IPS-18c (cell line): ENCODE measurements around the gene TFF3.

Experiments used
- H3K4me3 ChIP-seq: 2 replicates; pipeline ENCODE4 v1.7.0; 2013; ENCODE audit warnings: low read depth, mild to moderate bottlenecking, low read length, moderate library complexity; ENCODE audit not compliant: insufficient read depth
- H3K9me3 ChIP-seq: one replicate; pipeline ENCODE4 v1.6.1; 2013; ENCODE audit warnings: mild to moderate bottlenecking, low read length, moderate library complexity; ENCODE audit not compliant: control insufficient read depth, insufficient read depth

TFF3 gene, protein sequence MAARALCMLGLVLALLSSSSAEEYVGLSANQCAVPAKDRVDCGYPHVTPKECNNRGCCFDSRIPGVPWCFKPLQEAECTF

DNA sequence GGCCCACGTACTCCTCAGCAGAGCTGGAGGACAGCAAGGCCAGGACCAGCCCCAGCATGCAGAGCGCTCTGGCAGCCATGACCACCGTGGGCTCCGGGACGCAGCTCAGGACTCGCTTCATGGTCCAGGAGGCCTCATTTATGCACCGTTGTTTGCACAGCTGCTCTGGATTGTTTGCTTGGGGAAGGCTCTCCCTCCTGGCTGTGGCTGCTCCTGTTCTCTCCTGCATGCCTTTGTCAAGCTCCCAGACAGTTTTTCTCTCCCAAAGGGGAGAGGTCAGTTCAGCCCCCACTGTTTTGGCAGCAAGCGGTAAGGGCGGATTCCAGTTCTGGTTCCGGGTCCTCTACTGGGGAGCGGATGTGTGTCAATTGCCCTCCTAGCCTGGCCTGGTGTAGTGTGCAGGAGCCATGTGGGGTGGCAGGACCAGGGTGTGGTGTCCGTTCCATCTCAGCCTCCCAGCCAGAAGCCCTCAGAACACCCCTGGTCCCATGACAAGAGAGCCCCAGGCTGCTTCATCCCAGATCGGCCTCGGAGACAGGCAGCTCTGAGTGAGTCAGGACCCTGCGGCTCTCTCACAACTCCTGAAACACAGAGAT, at the start of gene TFF3:
Gene TFF3, minus strand, starts transcription at position 114 of the 596 bp plus-strand sequence. Its CDS starts 35 bp downstream, at position 79.
- Histone ChIP-seq H3K4me3 (no peak within 1 kb of the TSS), H3K9me3 (no peaks in the 10 kb centered on the region)

DNA sequence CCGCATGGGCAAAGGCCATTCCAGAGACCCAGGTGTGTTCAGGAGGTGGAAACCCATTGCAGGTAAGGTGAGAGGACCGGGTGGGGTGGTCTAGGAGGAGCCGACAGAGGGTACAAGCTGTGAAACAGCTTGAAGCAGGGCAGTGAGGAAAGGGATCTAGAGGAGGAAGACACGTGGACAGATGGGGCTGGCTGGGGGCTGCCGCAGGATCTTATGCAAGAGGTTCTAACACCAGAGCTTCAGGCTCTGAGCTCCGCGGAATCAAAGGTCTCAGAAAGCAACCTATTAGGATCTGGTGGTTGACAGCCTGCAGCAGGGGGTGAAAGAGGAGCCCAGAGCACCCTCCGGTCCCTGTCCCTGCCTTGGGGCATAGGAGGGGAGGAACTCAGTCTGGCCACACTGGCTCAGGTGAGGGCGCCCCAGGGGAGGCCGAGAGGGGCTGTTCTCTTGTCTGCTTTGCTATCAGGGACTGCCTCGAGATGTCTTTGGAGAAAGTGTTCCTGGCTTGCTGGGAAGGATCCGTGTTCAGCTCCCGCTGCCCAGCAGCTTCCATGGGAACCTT, 49.2 kb upstream of the TFF3 start:
- Histone ChIP-seq H3K9me3 (peaks cover 5% of the 10 kb centered on the region), H3K4me3 (no peak overlapping the region)

DNA sequence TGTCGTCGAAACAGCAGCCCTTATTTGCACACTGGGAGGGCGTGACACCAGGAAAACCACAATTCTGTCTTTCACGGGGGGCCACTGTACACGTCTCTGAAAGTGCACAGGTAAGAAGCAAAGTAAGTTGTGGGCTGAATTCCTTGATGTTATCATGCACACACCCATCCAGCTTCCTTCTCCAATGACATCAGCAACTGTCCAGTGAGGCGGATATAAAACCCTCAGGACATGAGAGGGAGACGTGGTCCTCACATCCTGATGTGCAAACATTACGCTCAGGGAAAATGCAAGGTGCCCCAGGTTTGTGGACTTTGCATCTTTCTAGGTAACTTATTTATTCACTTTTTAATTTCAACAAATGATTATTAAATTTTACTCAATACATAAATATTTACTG, 48.1 kb upstream of the TFF3 start:
- Histone ChIP-seq H3K4me3 (no peak overlapping the region), H3K9me3 (peaks cover 5% of the 10 kb centered on the region)

DNA sequence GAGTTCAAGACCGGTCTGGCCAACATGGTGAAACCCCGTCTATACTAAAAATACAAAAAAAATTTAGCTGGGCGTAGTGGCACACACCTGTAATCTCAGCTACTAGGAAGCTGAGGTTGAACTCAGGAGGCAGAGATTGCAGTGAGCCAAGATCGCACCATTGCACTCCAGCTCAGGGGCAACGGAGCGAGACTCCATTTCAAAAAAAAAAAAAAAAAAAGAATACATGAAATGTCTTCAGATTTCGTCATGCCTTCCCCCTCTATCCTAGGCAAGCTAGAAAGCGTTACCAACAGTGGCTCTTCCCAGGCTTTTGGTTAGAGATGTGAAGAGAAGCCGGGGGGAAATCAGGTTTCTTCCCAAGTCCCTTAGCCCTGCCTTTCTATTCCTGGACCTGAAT, 47.5 kb upstream of the TFF3 start:
- peaks cover 5% of the 10 kb centered on the region for H3K9me3 ChIP-seq
- H3K4me3 ChIP-seq, result no peak overlapping the region

DNA sequence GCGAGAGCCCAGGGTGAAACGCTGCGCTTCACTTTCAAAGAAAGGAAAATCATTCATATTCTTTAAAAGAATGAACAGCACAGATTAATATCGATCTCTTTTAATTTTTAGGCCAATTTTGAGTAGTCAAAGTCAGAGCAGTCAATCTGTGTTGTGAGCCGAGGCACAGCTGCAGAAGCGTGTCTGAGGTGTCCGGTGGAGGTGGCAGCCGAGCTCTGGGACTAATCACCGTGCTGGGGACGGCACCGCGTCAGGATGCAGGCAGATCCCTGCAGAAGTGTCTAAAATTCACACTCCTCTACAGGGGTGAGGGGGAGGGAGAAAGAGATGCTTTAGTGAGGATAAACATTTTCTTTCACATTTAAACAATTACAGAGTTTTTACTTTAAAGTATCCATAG, 47.0 kb upstream of the TFF3 start:
- peaks cover 5% of the 10 kb centered on the region for H3K9me3 ChIP-seq
- no peak overlapping the region for H3K4me3 ChIP-seq

DNA sequence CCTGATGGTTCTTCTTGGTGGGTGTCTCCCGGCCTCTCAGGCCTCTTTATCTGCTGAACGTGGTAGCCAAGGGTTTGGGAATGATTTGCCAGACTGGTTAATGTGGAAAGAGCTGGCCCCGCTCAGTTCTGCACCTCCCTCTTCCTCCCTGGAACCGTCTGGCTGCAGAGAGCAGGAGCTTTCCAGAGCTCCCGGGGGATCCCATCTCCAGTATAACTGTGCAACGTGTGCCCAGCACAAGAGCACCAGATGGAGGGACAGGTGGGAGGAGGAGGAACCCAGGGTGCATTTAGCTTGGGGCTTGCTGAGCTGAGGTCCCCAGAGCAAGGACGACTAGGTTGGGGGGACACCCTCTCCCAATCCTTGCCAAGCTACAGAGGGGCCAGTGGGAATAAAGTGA, 46.1 kb upstream of the TFF3 start:
- Histone ChIP-seq H3K4me3 (no peak overlapping the region), H3K9me3 (peaks cover 5% of the 10 kb centered on the region)

DNA sequence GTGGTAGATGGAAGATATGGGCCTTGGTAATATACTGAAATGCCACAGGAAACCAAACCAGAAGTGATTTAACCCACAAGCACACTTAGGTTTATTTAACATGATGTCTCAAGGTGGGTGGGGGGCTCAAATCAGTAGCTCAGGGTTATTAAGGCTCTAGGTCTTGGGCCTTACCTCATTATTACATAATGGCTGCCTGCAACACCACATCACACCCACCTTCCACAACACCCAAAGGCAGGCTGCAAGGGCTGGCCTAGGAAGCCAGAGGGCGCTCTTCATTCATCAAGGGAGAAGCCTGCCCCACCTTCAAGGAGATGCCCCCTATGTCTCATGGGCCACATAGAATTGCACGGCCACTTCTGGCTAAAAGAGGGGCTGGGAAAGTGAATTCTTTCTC, 45.1 kb upstream of the TFF3 start:
- peak overlapping the region; percentile 9; the same call in 1 of the 2 replicates for H3K4me3 ChIP-seq
- H3K9me3 ChIP-seq, result peaks cover 5% of the 10 kb centered on the region

DNA sequence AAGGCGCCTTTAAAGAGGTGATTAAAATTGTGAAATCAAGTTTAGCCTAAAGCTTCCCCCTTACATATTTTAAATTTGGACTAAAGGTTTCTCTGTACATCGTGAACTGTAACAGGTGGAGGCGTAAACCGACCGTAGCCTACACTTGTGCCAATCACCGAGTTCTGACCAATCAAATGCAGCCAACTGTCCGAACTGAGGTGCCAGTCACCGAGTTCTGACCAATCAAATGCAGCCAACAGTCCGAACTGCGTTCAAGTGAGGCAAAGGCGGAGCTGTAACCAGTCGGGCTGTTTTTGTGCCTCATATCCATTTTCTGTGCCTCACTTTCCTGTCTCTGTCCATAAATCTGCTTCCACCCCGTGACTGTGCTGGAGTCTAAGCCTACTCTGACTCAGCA, 43.7 kb upstream of the TFF3 start:
- peaks cover 5% of the 10 kb centered on the region for H3K9me3 ChIP-seq
- H3K4me3 ChIP-seq, result no peak overlapping the region

DNA sequence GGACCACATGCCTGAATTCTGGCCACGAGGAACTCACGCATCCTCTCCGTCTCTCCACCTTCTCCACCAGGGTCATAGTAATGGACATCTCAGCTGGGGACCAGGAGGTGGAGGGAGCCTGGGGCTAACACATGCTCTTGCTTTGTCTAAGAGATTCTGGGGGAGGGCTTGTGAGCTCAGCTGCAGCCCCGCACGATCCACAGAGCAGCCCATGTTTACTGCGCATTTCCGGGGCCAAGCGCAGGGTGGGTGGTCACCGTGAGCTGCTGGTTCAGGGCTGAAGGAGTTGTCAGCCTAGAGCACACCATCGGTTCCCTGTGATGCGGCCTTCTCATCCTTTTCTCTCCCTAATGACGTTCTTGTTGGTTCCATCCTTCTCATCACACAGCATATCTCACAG, 43.1 kb upstream of the TFF3 start:
- peaks cover 5% of the 10 kb centered on the region for H3K9me3 ChIP-seq

DNA sequence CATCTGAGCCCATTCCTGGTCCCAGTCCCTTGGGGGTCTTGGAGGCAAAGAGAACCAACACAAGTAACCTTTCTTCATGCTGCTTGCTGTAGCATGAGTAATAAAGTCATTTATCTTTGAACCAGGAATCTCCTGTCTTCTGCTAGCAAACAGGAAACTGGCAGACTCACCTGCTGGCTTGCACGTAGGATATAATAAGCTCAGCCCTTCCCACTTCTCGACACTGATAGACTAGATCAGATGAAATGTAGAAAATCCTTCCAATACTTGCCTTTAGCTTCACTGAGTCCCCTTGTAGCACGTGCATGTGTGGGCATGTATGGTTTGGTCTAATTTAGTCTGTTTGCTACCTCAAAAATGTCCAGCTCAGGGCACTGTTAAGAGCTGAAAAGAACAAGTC, 42.1 kb upstream of the TFF3 start:
- H3K4me3 ChIP-seq, result no peak overlapping the region

More for the DNA sequence above, 43.1 kb upstream of the TFF3 start:
- H3K4me3 ChIP-seq, result no peak overlapping the region

DNA sequence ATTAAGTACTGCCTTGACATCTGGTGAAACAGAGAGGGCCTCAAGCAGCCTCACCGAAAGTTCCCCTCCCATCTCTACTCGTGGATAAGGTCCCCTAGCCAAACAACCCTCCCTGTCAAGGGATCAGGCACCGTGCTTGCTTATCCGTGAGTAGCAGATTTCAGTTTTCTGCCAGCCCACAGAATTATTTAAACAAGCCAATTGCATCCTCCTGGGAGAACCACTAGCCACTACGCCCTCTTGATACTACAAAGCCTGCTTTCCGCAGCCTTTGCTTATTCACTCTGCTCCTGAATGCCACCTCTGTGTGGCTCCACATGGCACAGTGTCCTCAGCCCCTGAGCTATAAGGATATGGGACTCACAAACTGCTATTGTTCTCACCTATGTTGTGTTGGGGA, 41.4 kb upstream of the TFF3 start:
- Histone ChIP-seq H3K4me3 (no peak overlapping the region), H3K9me3 (peaks cover 5% of the 10 kb centered on the region)

More for the DNA sequence above, 42.1 kb upstream of the TFF3 start:
- peaks cover 5% of the 10 kb centered on the region for H3K9me3 ChIP-seq

DNA sequence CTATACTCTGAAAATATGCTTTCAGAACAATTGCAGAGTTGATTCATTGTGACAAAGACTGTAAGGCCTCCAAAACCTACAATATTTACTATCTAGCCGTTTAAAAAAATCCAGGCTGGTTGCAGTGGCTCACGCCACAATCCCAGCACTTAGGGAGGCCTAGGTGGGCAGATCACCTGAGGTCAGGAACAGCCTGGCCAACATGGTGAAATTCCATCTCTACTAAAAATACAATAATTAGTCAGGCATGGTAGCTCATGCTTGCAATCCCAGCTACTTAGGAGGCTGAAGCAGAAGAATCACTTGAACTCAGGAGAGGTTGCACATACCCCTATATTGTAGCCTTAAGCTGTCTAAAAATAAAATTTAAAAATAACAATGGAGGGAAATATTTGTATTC, 40.8 kb upstream of the TFF3 start:
- Histone ChIP-seq H3K4me3 (no peak overlapping the region), H3K9me3 (peaks cover 5% of the 10 kb centered on the region)

DNA sequence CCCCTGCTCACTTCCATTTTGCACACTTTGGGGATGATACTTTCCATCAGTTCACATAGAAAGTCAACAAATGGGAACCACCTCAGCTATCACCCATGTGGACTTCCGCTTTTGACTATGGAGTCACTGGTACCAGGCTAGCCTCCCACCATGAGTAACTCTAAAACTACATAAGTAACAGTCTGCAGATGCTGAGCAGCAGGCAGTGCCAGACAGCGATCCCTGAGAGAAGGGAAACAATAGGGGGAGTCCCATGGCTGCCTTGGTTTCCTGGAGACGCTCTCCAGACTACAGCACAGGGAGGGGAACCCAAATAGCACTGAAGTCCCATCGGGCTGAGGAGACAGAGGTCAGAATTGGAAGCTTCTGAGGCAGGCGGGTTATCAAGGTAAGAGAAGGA, 38.4 kb upstream of the TFF3 start:
- Histone ChIP-seq H3K4me3 (no peak overlapping the region), H3K9me3 (no peaks in the 10 kb centered on the region)

DNA sequence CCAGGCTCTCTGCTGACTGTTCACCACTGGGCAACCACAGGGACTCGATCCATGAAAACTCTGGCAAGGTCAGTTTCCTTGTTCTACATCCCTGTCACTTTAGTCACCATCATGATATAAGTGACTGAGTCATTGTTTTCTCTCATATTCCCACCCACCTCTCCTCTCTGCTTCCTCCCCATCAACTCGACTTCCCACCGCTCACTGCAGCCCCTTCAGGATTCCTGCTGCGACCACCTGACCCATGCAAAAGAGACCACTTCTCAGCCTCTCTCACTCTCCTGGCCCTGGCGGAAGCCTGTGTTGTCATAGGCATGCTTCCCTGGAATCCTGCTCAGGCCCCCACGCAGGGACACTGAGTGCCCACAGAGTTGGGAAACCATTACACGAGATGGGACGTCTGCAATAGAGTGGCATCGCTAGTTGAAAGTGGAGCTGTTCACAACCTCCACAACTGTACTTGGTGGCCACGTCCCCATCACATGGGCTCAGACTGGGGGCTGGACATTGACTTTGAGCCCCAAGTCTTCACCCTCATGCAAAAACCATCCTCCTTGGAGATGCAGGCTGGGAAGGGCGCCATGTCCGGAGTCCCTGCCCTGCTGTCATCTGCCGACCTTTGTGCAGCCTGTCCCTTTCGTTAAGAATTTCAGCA, 37.4 kb upstream of the TFF3 start:
- no peaks in the 10 kb centered on the region for H3K9me3 ChIP-seq
- H3K4me3 ChIP-seq, result no peak overlapping the region

DNA sequence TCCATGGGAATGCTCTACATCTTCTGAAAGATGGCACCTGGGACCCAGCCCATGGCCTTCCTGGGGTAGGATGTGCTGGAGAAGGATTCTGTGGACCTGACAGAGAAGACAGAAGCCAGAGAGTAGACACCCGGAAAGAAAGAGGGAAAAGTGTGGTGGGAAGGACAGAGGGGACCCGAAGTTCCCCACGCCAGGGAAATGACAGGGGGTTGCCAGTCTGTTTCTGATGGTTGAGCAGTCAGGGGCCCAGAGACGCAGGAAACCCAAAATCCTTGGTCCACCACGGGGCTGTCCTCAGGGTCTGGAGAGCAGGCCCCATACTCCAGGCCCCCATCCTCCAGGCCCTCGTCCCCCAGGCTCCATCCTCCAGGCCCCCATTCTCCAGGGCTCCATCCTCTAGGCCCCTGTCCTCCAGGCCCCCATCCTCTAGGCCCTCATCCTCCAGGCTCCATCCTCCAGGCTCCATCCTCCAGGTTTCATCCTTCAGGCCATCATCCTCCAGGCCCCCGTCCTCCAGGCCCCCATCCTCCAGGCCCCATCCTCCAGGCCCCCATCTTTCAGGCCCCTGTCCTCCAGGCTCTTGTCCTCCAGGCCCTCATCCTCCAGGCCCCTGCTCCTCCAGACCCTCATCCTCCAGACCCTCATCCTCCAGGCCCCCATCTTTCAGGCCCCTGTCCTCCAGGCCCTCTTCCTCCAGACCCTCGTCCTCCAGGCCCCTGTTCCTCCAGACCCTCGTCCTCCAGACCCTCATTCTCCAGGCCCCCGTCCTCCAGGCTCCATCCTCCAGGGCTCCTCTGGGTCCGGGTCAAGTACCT, 36.6 kb upstream of the TFF3 start:
- no peaks in the 10 kb centered on the region for H3K9me3 ChIP-seq
- H3K4me3 ChIP-seq, result no peak overlapping the region

DNA sequence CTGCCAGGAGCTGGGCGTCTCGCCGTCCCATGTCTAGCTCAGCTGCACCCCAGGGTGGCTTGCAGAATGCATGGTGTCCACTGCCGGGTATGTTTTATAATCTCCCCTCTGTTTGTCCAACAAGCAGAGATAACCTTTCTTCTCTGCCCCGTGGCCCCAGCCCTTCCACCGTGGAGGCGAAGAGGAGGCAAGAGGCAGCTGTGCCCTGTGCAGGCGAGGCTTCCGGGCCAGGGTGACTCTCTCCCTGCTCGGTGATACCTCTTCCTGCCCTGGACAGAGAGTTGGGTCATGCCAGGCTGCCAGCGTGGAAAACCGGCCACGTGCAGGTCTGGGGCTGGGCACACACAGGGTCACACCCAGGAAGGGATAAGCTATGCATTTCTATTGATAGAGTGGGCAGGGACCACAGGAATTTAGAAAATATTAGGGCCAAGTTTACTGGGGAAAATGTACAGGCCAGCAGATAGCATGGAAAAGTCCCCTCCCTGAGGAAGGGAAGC, 35.8 kb upstream of the TFF3 start, which contains the start of gene TFF2:
Gene TFF2, minus strand, starts transcription at position 68 of the 500 bp plus-strand sequence. Its CDS starts 37 bp downstream, at position 31.
- no peaks in the 10 kb centered on the region for H3K9me3 ChIP-seq
- no peak within 1 kb of the TSS for H3K4me3 ChIP-seq

DNA sequence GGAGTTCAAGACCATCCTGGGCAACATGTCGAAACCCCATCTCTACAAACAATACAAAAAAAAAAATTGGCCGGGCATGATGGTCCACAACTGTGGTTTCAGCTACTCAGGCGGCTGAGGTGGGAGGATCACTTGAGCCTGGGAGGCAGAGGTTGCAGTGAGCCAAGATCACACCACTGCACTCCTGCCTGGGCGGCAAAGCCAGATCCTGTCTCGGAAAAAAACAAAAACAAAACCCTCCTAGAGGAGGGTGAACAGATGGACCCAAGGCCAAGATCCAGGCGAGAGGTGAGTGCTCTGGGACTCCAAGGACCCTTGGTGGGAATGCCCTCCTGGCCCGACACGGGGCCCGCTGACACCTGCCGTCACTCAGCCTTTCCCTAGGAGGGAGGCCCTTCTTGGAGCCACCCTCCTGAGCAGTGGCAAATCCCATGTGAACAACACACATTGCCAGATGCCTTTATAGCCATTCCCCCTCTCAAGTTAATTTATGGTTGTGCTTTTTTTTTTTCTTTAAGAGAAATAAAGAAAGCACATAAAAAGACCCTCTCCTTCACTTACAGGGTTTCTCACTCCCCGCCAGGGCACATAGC, 35.2 kb upstream of the TFF3 start:
- Histone ChIP-seq H3K9me3 (no peaks in the 10 kb centered on the region), H3K4me3 (no peak overlapping the region)
